GM18498 (cell line): ENCODE data around the gene SS18L1.

ENCODE experiments used
- ATAC-seq: cut with Tn5 transposase; IDR thresholded peaks from one replicate; pipeline ENCODE4 v1.9.1; 2021; ENCODE audit warnings: mild to moderate bottlenecking, moderate library complexity; ENCODE audit not compliant: unreplicated experiment

SS18L1 gene

DNA sequence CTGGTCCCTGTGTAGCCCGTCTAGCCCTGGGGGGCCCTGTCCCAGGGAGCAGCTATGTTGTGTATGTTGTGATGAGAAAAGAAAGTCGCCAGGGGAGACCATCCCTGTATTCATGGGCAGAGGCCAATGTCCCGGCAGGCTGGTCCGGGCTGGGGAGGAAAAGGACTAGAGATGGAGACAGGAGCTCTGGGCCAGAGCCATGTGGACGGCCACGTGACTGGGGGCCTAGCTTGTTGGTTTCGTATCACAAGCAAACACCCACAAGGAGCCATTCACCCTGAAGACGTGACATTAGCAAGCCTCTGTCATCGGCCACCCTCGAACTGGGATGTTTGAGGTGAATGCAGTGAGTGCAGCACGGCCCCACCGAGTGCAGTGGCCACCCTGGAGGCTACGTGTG, 79.4 kb downstream of the SS18L1 start:
- no peak for ATAC-seq

DNA sequence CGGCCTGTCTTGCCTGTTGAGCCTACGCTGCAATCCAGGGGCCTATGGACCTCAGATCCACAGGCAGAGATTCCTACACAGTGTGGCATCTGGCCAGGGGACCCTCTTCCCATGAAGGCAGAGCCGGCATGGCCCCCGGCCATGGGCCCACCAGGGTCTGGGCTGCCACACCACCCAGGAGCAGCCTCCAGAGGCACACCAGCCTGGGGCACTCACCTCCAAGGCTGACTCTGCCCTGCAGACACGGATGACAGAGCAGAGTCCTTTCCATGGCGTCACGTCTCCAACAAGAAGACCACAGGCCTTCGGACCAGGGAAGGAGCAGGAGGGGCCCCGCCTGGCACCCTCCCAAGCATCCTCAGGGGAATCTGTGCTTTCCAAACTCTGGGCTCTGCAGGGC, 80.0 kb downstream of the SS18L1 start:
- ATAC-seq, result no peak

- ATAC-seq, result no peak
Observed at GRCh38 chr20:62224113-62224855, 80.7 kb downstream of the SS18L1 start.

DNA sequence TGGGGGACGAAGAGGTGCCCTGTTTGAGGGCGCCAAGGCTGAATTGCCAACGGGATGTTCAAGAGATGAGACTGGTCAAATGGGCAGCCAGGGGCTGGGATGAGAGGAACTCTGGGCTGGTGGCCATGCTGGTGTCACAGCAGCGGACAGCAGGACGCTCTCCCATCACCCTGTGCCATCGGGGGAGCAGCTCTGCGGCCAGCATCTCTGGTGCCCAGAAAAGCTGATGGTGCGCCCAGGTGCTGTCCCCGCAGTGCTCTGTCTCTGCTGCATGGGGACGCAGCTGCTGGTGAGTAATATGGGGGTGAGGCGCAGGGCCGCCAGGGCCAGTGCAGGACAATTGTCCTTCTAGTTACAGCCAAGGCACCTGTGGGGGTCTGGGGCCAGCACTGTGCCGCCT, 81.5 kb downstream of the SS18L1 start:
- ATAC-seq, result no peak

GRCh38 chr20:62225820-62226635, 82.5 kb downstream of the SS18L1 start:
- ATAC-seq, result no peak

DNA sequence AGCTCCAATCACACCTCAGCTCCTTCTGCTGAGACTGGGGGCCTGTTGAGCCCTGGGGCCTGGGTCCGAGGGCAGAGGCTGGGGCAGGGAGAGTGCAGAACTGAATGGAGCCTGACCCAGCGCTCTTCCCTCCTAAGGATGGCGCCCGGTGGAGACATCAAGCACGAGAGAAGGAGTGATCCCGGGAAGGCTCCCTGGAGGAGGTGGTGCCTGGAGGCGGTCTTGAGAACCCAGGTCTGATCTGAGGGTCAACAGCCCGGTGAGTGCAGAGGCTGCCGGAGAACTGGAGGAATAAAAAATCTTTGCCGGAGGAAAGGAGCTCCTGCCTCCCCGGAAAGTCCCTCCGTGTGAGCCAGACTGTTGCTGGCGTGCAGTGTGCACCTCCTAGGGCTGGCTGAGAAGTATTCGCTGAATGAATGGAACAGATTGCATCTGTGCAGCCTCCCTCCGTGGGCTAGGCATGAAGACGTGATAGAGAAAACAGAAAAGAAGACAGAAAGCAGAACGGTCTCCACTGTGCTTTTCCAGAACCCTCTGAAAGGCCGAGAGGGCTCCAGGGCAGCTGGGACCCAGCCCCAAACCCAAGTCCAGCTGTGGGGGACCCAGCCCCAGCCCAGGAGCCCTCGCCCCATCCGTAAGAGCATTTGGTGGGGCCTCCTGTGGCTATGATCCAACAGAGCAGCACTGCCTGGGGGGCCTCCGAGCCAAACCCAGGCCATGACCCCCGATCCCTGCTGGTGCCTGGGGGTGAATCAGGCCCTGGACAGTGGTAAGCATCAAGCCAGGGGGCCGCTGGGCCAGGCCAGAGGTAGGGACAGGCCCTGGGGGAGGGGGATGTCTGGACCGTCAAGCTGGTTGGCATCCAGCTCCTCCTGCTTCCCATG, 83.4 kb downstream of the SS18L1 start:
- ATAC-seq, result no peak

DNA sequence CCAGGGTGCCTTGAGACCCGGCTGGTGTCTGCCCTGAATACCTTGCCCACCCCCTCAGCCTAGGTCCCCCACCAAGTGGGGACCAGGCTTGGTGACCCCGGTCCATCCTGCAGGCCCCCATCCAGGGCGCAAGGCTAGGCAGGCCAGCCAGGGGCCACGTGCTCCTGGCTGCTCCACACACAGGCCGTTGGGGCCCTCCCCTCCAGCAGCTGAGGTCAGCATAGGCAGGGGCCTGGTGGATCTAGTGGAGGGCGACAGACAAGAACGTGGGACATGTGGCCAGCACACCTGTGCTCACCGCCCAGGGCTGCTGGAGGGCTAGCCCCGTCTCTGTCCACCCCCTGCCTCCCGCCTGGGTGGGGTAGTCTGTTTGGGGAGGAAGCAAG, 84.0 kb downstream of the SS18L1 start:
- no peak for ATAC-seq

- ATAC-seq, result no peak
Observed at GRCh38 chr20:62227977-62228958, 84.7 kb downstream of the SS18L1 start.

DNA sequence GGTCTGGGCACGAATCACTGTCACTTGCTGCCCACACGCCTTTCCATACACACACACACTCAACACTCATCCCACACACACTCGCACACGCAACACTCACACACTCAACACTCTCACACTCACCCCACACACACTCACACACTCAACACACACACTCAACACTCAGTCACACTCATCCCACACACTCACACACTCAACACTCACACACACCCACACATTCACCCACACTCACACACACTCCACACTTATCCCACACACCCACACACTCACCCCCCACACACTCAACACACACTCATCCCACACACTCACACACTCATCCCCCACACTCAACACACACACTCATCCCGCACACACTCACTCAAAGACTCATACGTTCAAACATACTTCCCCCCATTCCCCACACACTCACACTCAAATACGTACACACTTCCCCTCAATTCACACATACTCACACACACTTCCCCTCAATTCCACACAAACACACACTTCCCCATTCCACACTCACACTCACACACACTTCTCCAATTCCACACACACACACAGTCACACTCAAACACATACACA, 85.5 kb downstream of the SS18L1 start:
- ATAC-seq, result no peak

DNA sequence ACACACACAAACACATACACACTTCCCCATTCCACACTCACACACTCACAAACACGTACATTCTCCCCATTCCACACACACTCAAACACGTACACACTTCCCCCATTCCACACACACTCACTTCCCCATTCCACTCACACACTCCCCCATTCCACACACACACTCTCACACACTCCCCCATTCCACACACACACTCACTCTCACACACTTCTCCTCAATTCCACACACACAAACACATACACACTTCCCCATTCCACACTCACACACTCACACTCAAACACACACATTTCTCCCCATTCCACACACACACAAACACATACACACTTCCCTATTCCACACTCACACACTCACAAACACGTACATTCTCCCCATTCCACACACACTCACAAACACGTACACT, 86.1 kb downstream of the SS18L1 start:
- no peak for ATAC-seq

GRCh38 chr20:62230276-62230675, 86.7 kb downstream of the SS18L1 start:
- no peak for ATAC-seq

GRCh38 chr20:62230696-62231095, 87.1 kb downstream of the SS18L1 start:
- ATAC-seq, result no peak

DNA sequence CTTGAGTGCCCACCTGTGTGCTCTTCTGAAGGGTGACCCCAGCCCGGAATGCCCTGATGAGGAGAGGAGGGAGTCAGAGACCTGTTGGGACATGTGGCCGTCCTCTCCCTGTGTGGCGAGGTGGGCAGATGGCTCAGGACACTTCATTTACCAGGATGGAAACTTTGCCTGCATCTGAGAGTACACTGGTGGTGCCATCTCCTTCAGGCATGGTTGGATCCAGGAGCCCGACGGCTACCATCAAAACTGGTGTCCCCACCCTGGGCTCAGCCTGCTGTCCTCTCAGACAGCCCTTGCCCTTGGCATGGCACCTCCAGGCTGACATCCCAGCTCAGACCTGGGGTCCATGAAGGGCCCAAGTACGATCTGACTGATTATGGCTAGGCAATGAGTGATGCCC, 87.7 kb downstream of the SS18L1 start:
- no peak for ATAC-seq
